ENCODE data around the gene HNF1A. TPM values are rescaled to one million over a fixed set of nuclear protein-coding genes. Genes with fewer than 3 reads are reported as not detected.

Gene HNF1A
- total RNA-seq, 1 donor from 2014 or later = not detected

DNA sequence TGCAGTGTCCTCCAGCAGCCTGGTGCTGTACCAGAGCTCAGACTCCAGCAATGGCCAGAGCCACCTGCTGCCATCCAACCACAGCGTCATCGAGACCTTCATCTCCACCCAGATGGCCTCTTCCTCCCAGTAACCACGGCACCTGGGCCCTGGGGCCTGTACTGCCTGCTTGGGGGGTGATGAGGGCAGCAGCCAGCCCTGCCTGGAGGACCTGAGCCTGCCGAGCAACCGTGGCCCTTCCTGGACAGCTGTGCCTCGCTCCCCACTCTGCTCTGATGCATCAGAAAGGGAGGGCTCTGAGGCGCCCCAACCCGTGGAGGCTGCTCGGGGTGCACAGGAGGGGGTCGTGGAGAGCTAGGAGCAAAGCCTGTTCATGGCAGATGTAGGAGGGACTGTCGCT lies 22.7 kb downstream of the HNF1A start:
- H3K27ac Mint-ChIP-seq (ENCODE audit: unreplicated experiment) = no peak overlapping the region
- H3K27me3 Mint-ChIP-seq (ENCODE audit: unreplicated experiment) = peaks cover 11% of the 10 kb centered on the region
- no peak for DNase-seq (ENCODE audit: low spot score)
- H3K4me1 Mint-ChIP-seq (ENCODE audit: unreplicated experiment) = no peaks in the 10 kb centered on the region
- peaks cover 15% of the 10 kb centered on the region for H3K36me3 Mint-ChIP-seq (ENCODE audit: low read depth, unreplicated experiment)
- H3K4me3 Mint-ChIP-seq (ENCODE audit: unreplicated experiment) = no peak overlapping the region
- H3K9me3 Mint-ChIP-seq (ENCODE audit: unreplicated experiment) = no peaks in the 10 kb centered on the region
- TF ChIP-seq, protein P1, sequence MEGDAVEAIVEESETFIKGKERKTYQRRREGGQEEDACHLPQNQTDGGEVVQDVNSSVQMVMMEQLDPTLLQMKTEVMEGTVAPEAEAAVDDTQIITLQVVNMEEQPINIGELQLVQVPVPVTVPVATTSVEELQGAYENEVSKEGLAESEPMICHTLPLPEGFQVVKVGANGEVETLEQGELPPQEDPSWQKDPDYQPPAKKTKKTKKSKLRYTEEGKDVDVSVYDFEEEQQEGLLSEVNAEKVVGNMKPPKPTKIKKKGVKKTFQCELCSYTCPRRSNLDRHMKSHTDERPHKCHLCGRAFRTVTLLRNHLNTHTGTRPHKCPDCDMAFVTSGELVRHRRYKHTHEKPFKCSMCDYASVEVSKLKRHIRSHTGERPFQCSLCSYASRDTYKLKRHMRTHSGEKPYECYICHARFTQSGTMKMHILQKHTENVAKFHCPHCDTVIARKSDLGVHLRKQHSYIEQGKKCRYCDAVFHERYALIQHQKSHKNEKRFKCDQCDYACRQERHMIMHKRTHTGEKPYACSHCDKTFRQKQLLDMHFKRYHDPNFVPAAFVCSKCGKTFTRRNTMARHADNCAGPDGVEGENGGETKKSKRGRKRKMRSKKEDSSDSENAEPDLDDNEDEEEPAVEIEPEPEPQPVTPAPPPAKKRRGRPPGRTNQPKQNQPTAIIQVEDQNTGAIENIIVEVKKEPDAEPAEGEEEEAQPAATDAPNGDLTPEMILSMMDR (IDR thresholded peaks at IDR 0.05; ENCODE audit: unreplicated experiment) = no peak

DNA sequence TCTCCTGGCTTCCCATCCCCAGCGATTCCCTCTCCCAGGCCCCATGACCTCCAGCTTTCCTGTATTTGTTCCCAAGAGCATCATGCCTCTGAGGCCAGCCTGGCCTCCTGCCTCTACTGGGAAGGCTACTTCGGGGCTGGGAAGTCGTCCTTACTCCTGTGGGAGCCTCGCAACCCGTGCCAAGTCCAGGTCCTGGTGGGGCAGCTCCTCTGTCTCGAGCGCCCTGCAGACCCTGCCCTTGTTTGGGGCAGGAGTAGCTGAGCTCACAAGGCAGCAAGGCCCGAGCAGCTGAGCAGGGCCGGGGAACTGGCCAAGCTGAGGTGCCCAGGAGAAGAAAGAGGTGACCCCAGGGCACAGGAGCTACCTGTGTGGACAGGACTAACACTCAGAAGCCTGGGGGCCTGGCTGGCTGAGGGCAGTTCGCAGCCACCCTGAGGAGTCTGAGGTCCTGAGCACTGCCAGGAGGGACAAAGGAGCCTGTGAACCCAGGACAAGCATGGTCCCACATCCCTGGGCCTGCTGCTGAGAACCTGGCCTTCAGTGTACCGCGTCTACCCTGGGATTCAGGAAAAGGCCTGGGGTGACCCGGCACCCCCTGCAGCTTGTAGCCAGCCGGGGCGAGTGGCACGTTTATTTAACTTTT lies 23.6 kb downstream of the HNF1A start:
- Mint-ChIP-seq H3K4me1 (ENCODE audit: unreplicated experiment) (no peaks in the 10 kb centered on the region), H3K27ac (ENCODE audit: unreplicated experiment) (peak overlapping the region; percentile 52), H3K27me3 (ENCODE audit: unreplicated experiment) (peaks cover 10% of the 10 kb centered on the region), H3K36me3 (ENCODE audit: low read depth, unreplicated experiment) (peaks cover 15% of the 10 kb centered on the region), H3K9me3 (ENCODE audit: unreplicated experiment) (no peaks in the 10 kb centered on the region), H3K4me3 (ENCODE audit: unreplicated experiment) (no peak overlapping the region)
- TF ChIP-seq, protein P1 (IDR thresholded peaks at IDR 0.05; ENCODE audit: unreplicated experiment) = no peak
- DNase-seq (ENCODE audit: low spot score) = no peak

DNA sequence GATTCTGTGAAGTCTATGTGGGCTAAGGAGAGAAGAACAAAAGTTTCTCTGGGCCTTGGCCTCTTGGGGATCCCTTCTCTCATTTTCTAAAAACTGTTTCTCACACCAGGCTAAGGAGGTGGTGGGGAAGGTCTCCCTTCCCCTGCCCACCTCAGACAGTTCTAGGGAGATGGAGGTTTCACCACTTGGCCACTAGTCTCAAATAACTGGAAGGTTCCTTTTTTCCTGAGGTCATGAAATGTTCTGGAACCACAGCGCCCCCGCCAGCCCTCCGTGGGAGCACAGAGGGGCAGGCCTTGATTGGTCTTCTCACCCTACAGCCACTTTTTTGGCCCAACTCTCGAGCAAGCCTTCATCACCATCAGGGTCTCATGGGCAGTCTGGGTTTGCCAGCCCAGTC lies 25.3 kb downstream of the HNF1A start:
- Mint-ChIP-seq H3K36me3 (ENCODE audit: low read depth, unreplicated experiment) (peaks cover 21% of the 10 kb centered on the region), H3K4me1 (ENCODE audit: unreplicated experiment) (no peaks in the 10 kb centered on the region), H3K9me3 (ENCODE audit: unreplicated experiment) (no peaks in the 10 kb centered on the region), H3K4me3 (ENCODE audit: unreplicated experiment) (no peak overlapping the region), H3K27ac (ENCODE audit: unreplicated experiment) (no peak overlapping the region), H3K27me3 (ENCODE audit: unreplicated experiment) (peaks cover 6% of the 10 kb centered on the region)
- no peak for DNase-seq (ENCODE audit: low spot score)
- TF ChIP-seq, protein P1 (IDR thresholded peaks at IDR 0.05; ENCODE audit: unreplicated experiment) = no peak

- peaks cover 6% of the 10 kb centered on the region for H3K27me3 Mint-ChIP-seq (ENCODE audit: unreplicated experiment)
- no peak overlapping the region for H3K27ac Mint-ChIP-seq (ENCODE audit: unreplicated experiment)
- no peak overlapping the region for H3K4me3 Mint-ChIP-seq (ENCODE audit: unreplicated experiment)
- no peaks in the 10 kb centered on the region for H3K9me3 Mint-ChIP-seq (ENCODE audit: unreplicated experiment)
- peaks cover 21% of the 10 kb centered on the region for H3K36me3 Mint-ChIP-seq (ENCODE audit: low read depth, unreplicated experiment)
- TF ChIP-seq, protein P1 (IDR thresholded peaks at IDR 0.05; ENCODE audit: unreplicated experiment) = no peak
- DNase-seq (ENCODE audit: low spot score) = no peak
- no peaks in the 10 kb centered on the region for H3K4me1 Mint-ChIP-seq (ENCODE audit: unreplicated experiment)
Observed at GRCh38 chr12:121004253-121004815, 26.0 kb downstream of the HNF1A start.

DNA sequence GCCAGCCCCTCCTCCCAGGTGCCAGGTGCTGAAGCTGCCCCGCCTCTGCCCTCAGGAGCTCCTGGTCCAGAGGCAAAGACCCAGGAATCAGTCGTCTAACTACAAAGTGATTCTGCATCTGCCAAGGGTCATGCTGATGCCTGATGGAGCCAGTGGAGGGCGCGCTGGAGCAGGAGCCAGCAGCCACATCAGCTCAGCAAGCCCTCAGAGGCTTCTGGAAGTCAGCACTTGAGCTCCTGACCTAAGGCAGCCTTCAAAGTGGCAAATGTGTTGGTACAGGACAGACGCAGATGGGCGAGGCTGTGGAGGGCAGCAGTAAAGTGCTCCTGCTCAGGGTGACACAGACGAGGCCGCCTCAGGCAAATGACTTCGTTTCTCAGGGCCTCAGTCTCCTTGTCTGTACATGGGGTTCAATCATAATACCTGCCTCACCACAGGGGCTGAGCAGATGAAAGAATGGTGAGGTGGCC lies 27.0 kb downstream of the HNF1A start:
- Mint-ChIP-seq H3K27me3 (ENCODE audit: unreplicated experiment) (peaks cover 4% of the 10 kb centered on the region), H3K4me1 (ENCODE audit: unreplicated experiment) (no peaks in the 10 kb centered on the region), H3K9me3 (ENCODE audit: unreplicated experiment) (no peaks in the 10 kb centered on the region), H3K36me3 (ENCODE audit: low read depth, unreplicated experiment) (peaks cover 21% of the 10 kb centered on the region), H3K4me3 (ENCODE audit: unreplicated experiment) (no peak overlapping the region), H3K27ac (ENCODE audit: unreplicated experiment) (no peak overlapping the region)
- TF ChIP-seq, protein P1 (IDR thresholded peaks at IDR 0.05; ENCODE audit: unreplicated experiment) = peak; percentile 69
- peak; percentile 78 for DNase-seq (ENCODE audit: low spot score)
